Measurements from ENCODE around the gene VEZT. TPM values are rescaled to one million over a fixed set of nuclear protein-coding genes. Genes with fewer than 3 reads are reported as not detected.

Gene VEZT
- polyA plus RNA-seq, 4 donors, result 11.3 to 49.7 (median 18.1) TPM

DNA sequence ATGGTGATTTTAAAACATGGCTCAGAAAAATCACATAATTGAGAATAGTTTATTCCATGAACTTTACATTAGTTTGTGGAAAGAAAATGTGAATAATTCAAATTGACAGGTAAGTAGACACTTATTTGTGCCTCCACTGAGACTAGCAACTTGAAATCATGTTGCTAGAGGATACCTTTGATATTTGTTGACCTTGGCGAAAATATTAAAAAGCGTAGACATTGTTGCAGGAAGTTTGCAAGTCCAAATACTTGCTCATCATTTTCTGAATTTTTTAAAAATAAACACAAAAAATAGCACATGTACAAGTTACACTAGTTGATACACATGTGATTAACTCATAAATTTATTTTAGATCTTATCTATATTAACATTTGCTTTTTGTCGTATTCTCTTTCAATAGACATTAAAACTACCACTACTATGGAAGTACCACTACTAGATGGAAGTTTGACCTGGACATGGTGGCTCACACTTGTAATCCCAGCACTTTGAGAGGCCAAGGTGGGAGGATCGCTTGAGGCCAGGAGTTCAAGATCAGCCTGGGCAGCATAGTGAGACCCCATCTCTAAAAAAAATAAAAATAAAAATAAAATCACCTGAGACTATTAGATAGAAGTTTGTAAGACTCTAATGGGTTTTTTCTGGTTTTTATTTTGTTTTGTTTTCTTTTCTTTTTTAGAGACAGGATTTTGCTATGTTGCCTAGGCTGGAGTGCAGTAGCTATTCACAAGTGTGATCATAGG is 24.3 kb downstream of the VEZT start:
- WGBS, 3 donors, result 94 to 96% (median 95%) methylated on average over 4 of the region's 4 CpGs
- Histone ChIP-seq H3K9me3 (ENCODE audit: control insufficient read depth in 2 of 2, insufficient read depth in 1 of 2, low read depth in 1 of 2, low read length in 1 of 2) (peaks cover 0 to 10% of the 10 kb centered on the region in 2 donors), H3K27me3 (ENCODE audit: control insufficient read depth in 3 of 3, insufficient read depth in 3 of 3, low read length in 3 of 3) (no peaks in the 10 kb centered on the region), H3K4me3 (ENCODE audit: low read depth in 1 of 3, low read length in 3 of 3) (no peak overlapping the region), H3K4me1 (ENCODE audit: control insufficient read depth in 3 of 3, insufficient read depth in 2 of 3, low read depth in 1 of 3, low read length in 2 of 3) (no peaks in the 10 kb centered on the region), H3K27ac (ENCODE audit: low read depth in 1 of 3, low read length in 2 of 3) (no peak overlapping the region), H3K36me3 (ENCODE audit: control insufficient read depth in 3 of 3, insufficient read depth in 2 of 3, low read depth in 1 of 3, low read length in 3 of 3) (peaks cover 0 to 23% (median 2%) of the 10 kb centered on the region in 3 donors)
- DNase-seq, result no peak
- FAIRE-seq, result no peak

DNA sequence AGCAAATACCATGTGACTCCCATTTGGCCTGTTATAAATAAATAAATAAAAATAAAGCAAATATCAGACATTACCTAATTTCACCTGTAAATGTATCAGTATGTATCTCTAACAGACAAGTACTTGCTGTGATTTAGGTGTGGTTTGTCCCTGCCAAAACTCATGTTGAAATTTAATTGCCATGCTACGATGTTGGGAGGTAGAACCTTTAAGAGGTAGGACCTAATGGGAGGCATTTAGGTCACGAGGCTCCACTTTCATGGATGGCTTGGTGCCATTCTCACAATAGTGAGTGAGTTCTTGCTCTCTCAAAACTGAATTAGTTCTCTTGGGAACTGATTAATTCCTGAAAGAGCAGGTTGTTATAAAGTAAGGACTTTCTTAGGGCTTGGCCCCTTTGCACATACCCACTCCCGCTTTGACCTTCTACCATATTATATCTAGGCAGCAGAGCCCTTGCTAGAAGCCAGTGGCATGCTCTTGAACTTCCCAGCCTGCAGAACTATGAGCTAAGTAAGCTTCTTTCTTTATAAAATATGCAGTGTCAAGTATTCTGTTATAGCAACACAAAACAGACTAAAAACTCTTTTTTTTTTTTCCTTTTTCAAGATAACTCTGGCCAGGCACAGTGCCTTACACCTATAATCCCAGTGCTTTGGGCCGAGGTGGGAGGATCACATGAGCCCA is 26.0 kb downstream of the VEZT start:
- no peak overlapping the region for H3K27ac ChIP-seq (ENCODE audit: low read depth in 1 of 3, low read length in 2 of 3)
- H3K4me1 ChIP-seq (ENCODE audit: control insufficient read depth in 3 of 3, insufficient read depth in 2 of 3, low read depth in 1 of 3, low read length in 2 of 3), result no peaks in the 10 kb centered on the region
- WGBS, 3 donors, result 97 to 99% (median 98%) methylated on average over 4 of the region's 4 CpGs
- peaks cover 0 to 23% (median 2%) of the 10 kb centered on the region in 3 donors for H3K36me3 ChIP-seq (ENCODE audit: control insufficient read depth in 3 of 3, insufficient read depth in 2 of 3, low read depth in 1 of 3, low read length in 3 of 3)
- H3K9me3 ChIP-seq (ENCODE audit: control insufficient read depth in 2 of 2, insufficient read depth in 1 of 2, low read depth in 1 of 2, low read length in 1 of 2), result peaks cover 0 to 10% of the 10 kb centered on the region in 2 donors
- FAIRE-seq (no peak), DNase-seq (no peak)
- no peaks in the 10 kb centered on the region for H3K27me3 ChIP-seq (ENCODE audit: control insufficient read depth in 3 of 3, insufficient read depth in 3 of 3, low read length in 3 of 3)
- H3K4me3 ChIP-seq (ENCODE audit: low read depth in 1 of 3, low read length in 3 of 3), result no peak overlapping the region

DNA sequence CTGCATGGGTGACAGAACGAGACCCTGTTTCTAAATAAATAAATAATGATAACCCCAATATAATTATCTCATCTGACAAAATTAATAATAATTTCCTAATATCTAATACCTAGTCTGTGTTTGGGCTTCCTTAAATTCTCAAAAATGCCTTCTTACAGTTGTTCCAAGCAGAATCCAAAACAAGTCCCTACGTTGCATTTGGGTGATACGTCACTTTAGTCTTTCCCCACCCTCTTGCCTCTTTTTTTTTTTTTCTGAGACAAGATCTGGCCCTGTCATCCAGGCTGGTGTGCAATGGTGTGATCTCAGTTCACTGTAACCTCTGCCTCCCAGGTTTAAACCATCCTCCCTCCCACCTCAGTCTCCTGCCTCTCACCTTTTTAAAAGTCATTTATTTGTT is 26.7 kb downstream of the VEZT start:
- Histone ChIP-seq H3K27ac (ENCODE audit: low read depth in 1 of 3, low read length in 2 of 3) (no peak overlapping the region), H3K4me1 (ENCODE audit: control insufficient read depth in 3 of 3, insufficient read depth in 2 of 3, low read depth in 1 of 3, low read length in 2 of 3) (no peaks in the 10 kb centered on the region), H3K4me3 (ENCODE audit: low read depth in 1 of 3, low read length in 3 of 3) (no peak overlapping the region), H3K27me3 (ENCODE audit: control insufficient read depth in 3 of 3, insufficient read depth in 3 of 3, low read length in 3 of 3) (no peaks in the 10 kb centered on the region), H3K9me3 (ENCODE audit: control insufficient read depth in 2 of 2, insufficient read depth in 1 of 2, low read depth in 1 of 2, low read length in 1 of 2) (peaks cover 0 to 10% of the 10 kb centered on the region in 2 donors), H3K36me3 (ENCODE audit: control insufficient read depth in 3 of 3, insufficient read depth in 2 of 3, low read depth in 1 of 3, low read length in 3 of 3) (peaks cover 0 to 23% (median 2%) of the 10 kb centered on the region in 3 donors)
- no peak for FAIRE-seq
- 79 to 92% (median 91%) methylated on average over 3 of the region's 3 CpGs for WGBS, 3 donors
- DNase-seq, result no peak

DNA sequence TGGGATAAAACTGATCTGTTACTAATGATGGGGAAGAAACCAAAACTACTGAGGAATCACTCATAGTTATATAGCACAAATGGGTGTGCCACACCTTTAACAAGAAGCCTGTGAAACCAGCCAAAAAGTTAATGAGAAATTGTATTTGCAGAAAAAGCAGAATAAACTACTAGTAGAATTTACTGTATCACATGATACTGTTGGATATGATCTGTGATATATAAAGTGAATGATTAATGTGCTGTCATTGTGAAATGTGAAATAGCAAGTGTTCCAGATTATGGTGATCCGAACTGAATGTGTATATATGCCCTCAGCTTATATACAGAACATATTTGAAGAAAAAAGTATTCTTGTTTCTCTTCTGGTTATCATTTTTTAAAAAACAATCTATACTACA is 30.5 kb downstream of the VEZT start:
- no peak for DNase-seq
- Histone ChIP-seq H3K4me3 (ENCODE audit: low read depth in 1 of 3, low read length in 3 of 3) (no peak overlapping the region), H3K27me3 (ENCODE audit: control insufficient read depth in 3 of 3, insufficient read depth in 3 of 3, low read length in 3 of 3) (no peaks in the 10 kb centered on the region), H3K4me1 (ENCODE audit: control insufficient read depth in 3 of 3, insufficient read depth in 2 of 3, low read depth in 1 of 3, low read length in 2 of 3) (no peaks in the 10 kb centered on the region), H3K9me3 (ENCODE audit: control insufficient read depth in 2 of 2, insufficient read depth in 1 of 2, low read depth in 1 of 2, low read length in 1 of 2) (peaks cover 0 to 9% of the 10 kb centered on the region in 2 donors), H3K36me3 (ENCODE audit: control insufficient read depth in 3 of 3, insufficient read depth in 2 of 3, low read depth in 1 of 3, low read length in 3 of 3) (peaks cover 0 to 16% (median 4%) of the 10 kb centered on the region in 3 donors), H3K27ac (ENCODE audit: low read depth in 1 of 3, low read length in 2 of 3) (no peak overlapping the region)
- FAIRE-seq, result no peak
- WGBS, 3 donors, result 81 to 87% (median 85%) methylated on average over 1 of the region's 1 CpG

DNA sequence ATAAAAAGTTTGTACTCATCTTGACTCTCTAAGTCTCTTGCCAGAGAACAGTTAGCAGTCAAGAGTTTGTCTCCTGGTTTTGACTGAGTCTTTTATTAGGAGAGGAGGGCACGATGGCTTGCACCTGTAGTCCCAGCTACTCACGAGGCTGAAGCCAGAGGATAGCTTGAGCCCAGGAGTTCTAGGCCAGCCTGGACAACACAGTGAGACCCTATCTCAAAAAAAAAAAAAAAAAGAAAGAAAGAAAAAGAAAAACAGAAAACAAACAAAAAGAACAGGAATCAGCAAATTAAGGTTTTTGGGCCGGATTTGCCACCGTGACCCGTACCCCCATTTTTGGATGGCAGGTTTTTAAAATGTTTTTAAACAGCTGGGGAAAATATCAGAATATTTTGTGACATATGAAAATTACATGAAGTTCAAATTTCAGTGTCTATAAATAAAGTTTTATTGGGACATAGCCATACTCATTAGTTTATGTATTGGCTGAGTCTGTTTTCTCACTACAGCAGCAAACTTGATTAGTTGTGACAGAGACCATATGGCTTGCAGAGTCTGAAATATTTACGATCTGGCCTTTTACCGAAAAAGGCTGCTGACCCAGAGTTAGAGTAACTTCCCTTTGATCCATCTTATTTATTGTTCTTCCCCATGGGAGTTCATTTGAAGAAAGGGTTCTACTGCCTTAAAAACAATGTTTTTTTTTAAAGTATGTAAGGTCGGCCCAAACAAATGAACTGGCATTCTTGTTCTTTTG is 31.2 kb downstream of the VEZT start:
- WGBS, 3 donors, result 83 to 92% (median 89%) methylated on average over 8 of the region's 8 CpGs
- Histone ChIP-seq H3K4me1 (ENCODE audit: control insufficient read depth in 3 of 3, insufficient read depth in 2 of 3, low read depth in 1 of 3, low read length in 2 of 3) (no peaks in the 10 kb centered on the region), H3K27me3 (ENCODE audit: control insufficient read depth in 3 of 3, insufficient read depth in 3 of 3, low read length in 3 of 3) (no peaks in the 10 kb centered on the region), H3K9me3 (ENCODE audit: control insufficient read depth in 2 of 2, insufficient read depth in 1 of 2, low read depth in 1 of 2, low read length in 1 of 2) (peaks cover 0 to 3% of the 10 kb centered on the region in 2 donors), H3K27ac (ENCODE audit: low read depth in 1 of 3, low read length in 2 of 3) (no peak overlapping the region), H3K4me3 (ENCODE audit: low read depth in 1 of 3, low read length in 3 of 3) (no peak overlapping the region), H3K36me3 (ENCODE audit: control insufficient read depth in 3 of 3, insufficient read depth in 2 of 3, low read depth in 1 of 3, low read length in 3 of 3) (peaks cover 0 to 14% (median 4%) of the 10 kb centered on the region in 3 donors)
- no peak for DNase-seq
- FAIRE-seq, result no peak

DNA sequence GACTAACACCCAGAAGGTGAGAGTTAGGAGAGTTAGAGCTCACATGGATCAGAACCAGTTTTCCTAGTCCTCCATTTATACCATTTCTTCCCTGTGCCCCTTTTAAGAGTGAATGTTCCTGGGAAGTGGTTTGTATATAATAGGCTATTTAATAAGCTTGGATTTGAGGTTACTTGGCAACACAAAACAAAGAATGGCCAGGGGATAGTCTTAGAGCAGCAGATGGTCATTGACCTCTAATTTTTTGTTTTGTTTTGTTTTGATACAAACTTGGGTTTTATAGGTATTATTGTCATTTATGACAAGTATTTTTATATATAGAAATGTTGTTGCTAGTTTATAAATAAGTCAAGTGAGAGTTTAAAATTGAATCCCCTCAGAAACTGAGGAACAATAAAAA is 35.8 kb downstream of the VEZT start:
- no peak overlapping the region for H3K27ac ChIP-seq (ENCODE audit: low read depth in 1 of 3, low read length in 2 of 3)
- H3K4me3 ChIP-seq (ENCODE audit: low read depth in 1 of 3, low read length in 3 of 3), result no peak overlapping the region
- H3K4me1 ChIP-seq (ENCODE audit: control insufficient read depth in 3 of 3, insufficient read depth in 2 of 3, low read depth in 1 of 3, low read length in 2 of 3), result no peaks in the 10 kb centered on the region
- FAIRE-seq (no peak), DNase-seq (no peak)
- H3K9me3 ChIP-seq (ENCODE audit: control insufficient read depth in 2 of 2, insufficient read depth in 1 of 2, low read depth in 1 of 2, low read length in 1 of 2), result no peaks in the 10 kb centered on the region
- H3K27me3 ChIP-seq (ENCODE audit: control insufficient read depth in 3 of 3, insufficient read depth in 3 of 3, low read length in 3 of 3), result no peaks in the 10 kb centered on the region
- peaks cover 0 to 23% (median 11%) of the 10 kb centered on the region in 3 donors for H3K36me3 ChIP-seq (ENCODE audit: control insufficient read depth in 3 of 3, insufficient read depth in 2 of 3, low read depth in 1 of 3, low read length in 3 of 3)

DNA sequence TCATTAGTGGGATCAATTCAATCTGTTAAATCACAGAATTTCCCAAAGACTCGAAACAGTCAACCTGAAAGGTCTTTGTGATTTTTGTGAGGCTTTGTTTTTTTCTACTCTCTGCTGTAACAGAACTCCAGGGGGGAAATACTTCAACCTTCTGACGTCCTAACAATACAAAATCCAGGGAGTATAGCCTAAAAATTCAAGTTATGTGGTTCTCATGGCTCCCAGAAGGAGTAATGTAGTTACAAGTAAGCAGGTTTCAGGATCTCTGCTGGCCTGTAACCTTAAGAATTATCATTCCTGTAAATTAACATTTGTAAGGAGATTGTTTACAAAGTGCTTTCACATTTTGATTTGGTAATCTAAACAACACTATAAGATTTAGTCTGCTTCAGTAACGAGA is 39.9 kb downstream of the VEZT start:
- DNase-seq (no peak), FAIRE-seq (no peak)
- Histone ChIP-seq H3K4me1 (ENCODE audit: control insufficient read depth in 3 of 3, insufficient read depth in 2 of 3, low read depth in 1 of 3, low read length in 2 of 3) (no peaks in the 10 kb centered on the region), H3K4me3 (ENCODE audit: low read depth in 1 of 3, low read length in 3 of 3) (no peak overlapping the region), H3K9me3 (ENCODE audit: control insufficient read depth in 2 of 2, insufficient read depth in 1 of 2, low read depth in 1 of 2, low read length in 1 of 2) (no peaks in the 10 kb centered on the region), H3K27me3 (ENCODE audit: control insufficient read depth in 3 of 3, insufficient read depth in 3 of 3, low read length in 3 of 3) (no peaks in the 10 kb centered on the region), H3K27ac (ENCODE audit: low read depth in 1 of 3, low read length in 2 of 3) (no peak overlapping the region), H3K36me3 (ENCODE audit: control insufficient read depth in 3 of 3, insufficient read depth in 2 of 3, low read depth in 1 of 3, low read length in 3 of 3) (peaks cover 0 to 26% (median 9%) of the 10 kb centered on the region in 3 donors)
- WGBS, 3 donors, result 82 to 95% (median 91%) methylated on average over 3 of the region's 3 CpGs

DNA sequence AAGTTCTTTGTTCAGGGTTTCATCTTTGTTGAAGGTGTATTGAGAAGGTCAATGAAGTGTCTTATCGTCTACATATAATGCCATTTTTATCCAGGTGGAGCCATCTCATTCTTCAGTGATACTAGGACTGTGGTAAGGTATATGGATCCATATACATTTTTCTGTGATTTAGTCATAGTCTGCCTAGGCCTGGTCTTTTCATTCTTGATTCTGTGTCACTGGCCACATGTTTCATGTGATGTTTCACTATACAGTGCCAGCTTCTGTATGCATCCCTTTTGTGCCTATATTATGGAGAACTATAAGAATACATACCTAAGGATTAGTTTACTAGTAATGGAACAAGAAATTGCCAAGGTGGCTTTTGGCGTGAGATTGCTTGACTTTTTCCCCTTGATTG is 40.5 kb downstream of the VEZT start:
- Histone ChIP-seq H3K27me3 (ENCODE audit: control insufficient read depth in 3 of 3, insufficient read depth in 3 of 3, low read length in 3 of 3) (no peaks in the 10 kb centered on the region), H3K27ac (ENCODE audit: low read depth in 1 of 3, low read length in 2 of 3) (no peak overlapping the region), H3K9me3 (ENCODE audit: control insufficient read depth in 2 of 2, insufficient read depth in 1 of 2, low read depth in 1 of 2, low read length in 1 of 2) (no peaks in the 10 kb centered on the region), H3K4me1 (ENCODE audit: control insufficient read depth in 3 of 3, insufficient read depth in 2 of 3, low read depth in 1 of 3, low read length in 2 of 3) (no peaks in the 10 kb centered on the region), H3K36me3 (ENCODE audit: control insufficient read depth in 3 of 3, insufficient read depth in 2 of 3, low read depth in 1 of 3, low read length in 3 of 3) (peaks cover under 1 to 24% (median 11%) of the 10 kb centered on the region in 3 donors), H3K4me3 (ENCODE audit: low read depth in 1 of 3, low read length in 3 of 3) (no peak overlapping the region)
- FAIRE-seq (no peak), DNase-seq (no peak)
- 96 to 98% (median 98%) methylated on average over 2 of the region's 2 CpGs for whole genome bisulfite sequencing, 3 donors

All from small intestine (tissue), 7 donors.